Fibroblast of villous mesenchyme (primary cell): ENCODE results near the gene C3orf70. TPM values are rescaled to one million over a fixed set of nuclear protein-coding genes. Genes with fewer than 3 reads are reported as not detected.

Experiments
- DNase-seq: peaks from one replicate; pipeline ENCODE4 v3.0.0-alpha.2; 2010; ENCODE audit warnings: low read depth
- H3K4me3 ChIP-seq: 2 replicates; pipeline ENCODE4 v1.5.1; 2011; ENCODE audit warnings: low read depth, mild to moderate bottlenecking, low read length
- CTCF ChIP-seq: IDR thresholded peaks from 2 replicates; pipeline ENCODE4 v1.5.1; 2012; ENCODE audit warnings: low read depth, mild to moderate bottlenecking, low read length; ENCODE audit not compliant: insufficient read depth
- total RNA-seq: library from RNA; depleted of rRNA; stranded (reverse); fragments of >200 nt; gene quantifications from 2 replicates; pipeline ENCODE4 v1.2.3, GENCODE V29; 2012

Gene C3orf70
- total RNA-seq, 1 donor = 2.2 TPM

- DNase-seq = no peak
- TF ChIP-seq CTCF = no peak
- H3K4me3 ChIP-seq = no peak overlapping the region
Measured at GRCh38 chr3:185056908-185057307, 96.0 kb downstream of the C3orf70 start.

- no peak for TF ChIP-seq CTCF
- H3K4me3 ChIP-seq = no peak overlapping the region
- no peak for DNase-seq
Measured at GRCh38 chr3:185052631-185053030, 100.2 kb downstream of the C3orf70 start.

- TF ChIP-seq CTCF = no peak
- H3K4me3 ChIP-seq = no peak overlapping the region
- DNase-seq = no peak
Measured at GRCh38 chr3:185051801-185052200, 101.1 kb downstream of the C3orf70 start.

- DNase-seq = no peak
- H3K4me3 ChIP-seq = no peak overlapping the region
- TF ChIP-seq CTCF = no peak
Measured at GRCh38 chr3:185049710-185050109, 103.2 kb downstream of the C3orf70 start.

GRCh38 chr3:185046603-185047002 is 106.3 kb downstream of the C3orf70 start:
- no peak for DNase-seq
- no peak for TF ChIP-seq CTCF
- H3K4me3 ChIP-seq = no peak overlapping the region

- H3K4me3 ChIP-seq = no peak overlapping the region
- no peak for DNase-seq
- no peak for TF ChIP-seq CTCF
Measured at GRCh38 chr3:185046164-185046515, 106.7 kb downstream of the C3orf70 start.

GRCh38 chr3:185042312-185043050 is 110.4 kb downstream of the C3orf70 start:
- DNase-seq = no peak
- TF ChIP-seq CTCF = no peak

More at GRCh38 chr3:185042312-185043050, 110.4 kb downstream of the C3orf70 start:
- no peak overlapping the region for H3K4me3 ChIP-seq
